ENCODE data around the gene NCKAP5L.

NCKAP5L gene

GRCh38 chr12:49791700-49792099 is 36.5 kb downstream of the NCKAP5L start (continued):
- TF ChIP-seq, protein P1, sequence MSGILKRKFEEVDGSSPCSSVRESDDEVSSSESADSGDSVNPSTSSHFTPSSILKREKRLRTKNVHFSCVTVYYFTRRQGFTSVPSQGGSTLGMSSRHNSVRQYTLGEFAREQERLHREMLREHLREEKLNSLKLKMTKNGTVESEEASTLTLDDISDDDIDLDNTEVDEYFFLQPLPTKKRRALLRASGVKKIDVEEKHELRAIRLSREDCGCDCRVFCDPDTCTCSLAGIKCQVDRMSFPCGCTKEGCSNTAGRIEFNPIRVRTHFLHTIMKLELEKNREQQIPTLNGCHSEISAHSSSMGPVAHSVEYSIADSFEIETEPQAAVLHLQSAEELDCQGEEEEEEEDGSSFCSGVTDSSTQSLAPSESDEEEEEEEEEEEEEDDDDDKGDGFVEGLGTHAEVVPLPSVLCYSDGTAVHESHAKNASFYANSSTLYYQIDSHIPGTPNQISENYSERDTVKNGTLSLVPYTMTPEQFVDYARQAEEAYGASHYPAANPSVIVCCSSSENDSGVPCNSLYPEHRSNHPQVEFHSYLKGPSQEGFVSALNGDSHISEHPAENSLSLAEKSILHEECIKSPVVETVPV (CRISPR knock-in tag; IDR thresholded peaks at IDR 0.05), result no peak
- no peak for TF ChIP-seq BACH2 (CRISPR knock-in tag; IDR thresholded peaks at IDR 0.05; ENCODE audit: borderline replicate concordance)
- no peak for TF ChIP-seq ZNF565 (CRISPR knock-in tag; conservative IDR thresholded peaks at IDR 0.05; ENCODE audit: low read depth)

DNA sequence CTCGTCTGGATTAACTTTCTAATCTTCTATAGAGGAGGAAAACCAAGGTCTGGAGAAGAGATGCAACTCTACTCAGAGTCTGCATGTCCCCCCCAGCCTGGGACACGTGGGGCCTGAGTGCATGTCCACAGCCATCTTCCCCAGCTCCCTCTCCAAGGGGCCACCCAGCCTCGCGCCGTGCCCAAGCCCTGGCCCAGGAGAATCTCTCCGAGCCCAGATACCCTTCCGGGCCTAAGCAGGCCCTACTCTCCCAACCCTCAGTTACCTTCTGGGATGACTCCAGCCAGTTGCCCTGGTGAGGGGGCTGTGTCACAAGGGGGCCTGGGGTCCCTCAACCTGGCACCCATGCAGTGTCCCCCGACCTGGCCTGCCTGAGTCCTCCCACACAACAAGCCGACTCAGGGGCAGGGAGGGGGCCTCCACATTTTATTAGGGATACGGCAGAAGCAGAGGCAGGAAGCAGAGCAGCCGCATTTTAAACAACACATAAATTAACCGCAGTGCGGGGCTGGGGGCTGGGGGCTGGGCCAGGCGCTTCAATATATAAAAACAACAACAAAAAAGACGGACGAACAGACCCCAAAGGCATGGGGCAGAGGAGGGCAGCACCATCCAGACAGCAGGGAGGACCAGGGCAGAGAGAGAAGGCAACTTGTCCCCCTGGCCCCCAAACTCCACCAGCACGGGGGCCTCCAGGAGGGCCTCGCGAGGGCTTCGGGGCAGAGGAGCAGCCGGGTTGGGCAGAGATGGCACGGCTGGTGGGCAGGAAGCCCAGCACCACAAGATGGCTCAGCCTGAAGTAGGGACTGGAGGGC is 37.3 kb downstream of the NCKAP5L start:
- ATAC-seq, result no peak
- TF ChIP-seq ZNF565 (CRISPR knock-in tag; conservative IDR thresholded peaks at IDR 0.05; ENCODE audit: low read depth) (no peak), TCF4 (CRISPR knock-in tag; IDR thresholded peaks at IDR 0.05; ENCODE audit: borderline replicate concordance) (no peak), ZNF70 (CRISPR knock-in tag; IDR thresholded peaks at IDR 0.05) (no peak), PPARA (CRISPR knock-in tag; IDR thresholded peaks at IDR 0.05; ENCODE audit: borderline replicate concordance) (no peak), GLIS3 (CRISPR knock-in tag; IDR thresholded peaks at IDR 0.05) (no peak), OSR1 (CRISPR knock-in tag; IDR thresholded peaks at IDR 0.05) (no peak), SNAI2 (CRISPR knock-in tag; IDR thresholded peaks at IDR 0.05) (no peak), TSHZ2 (CRISPR knock-in tag; IDR thresholded peaks at IDR 0.05) (no peak), CSDC2 (CRISPR knock-in tag; IDR thresholded peaks at IDR 0.05) (no peak), ARNTL (CRISPR knock-in tag; IDR thresholded peaks at IDR 0.05; ENCODE audit: borderline replicate concordance, low read depth) (no peak), PATZ1 (CRISPR knock-in tag; IDR thresholded peaks at IDR 0.05; ENCODE audit: borderline replicate concordance) (no peak), POU6F1 (CRISPR knock-in tag; IDR thresholded peaks at IDR 0.05; ENCODE audit: borderline replicate concordance, low read depth) (no peak), CREB5 (CRISPR knock-in tag; IDR thresholded peaks at IDR 0.05; ENCODE audit: low read depth) (no peak), ISL1 (CRISPR knock-in tag; IDR thresholded peaks at IDR 0.05) (no peak), ZFP3 (CRISPR knock-in tag; IDR thresholded peaks at IDR 0.05) (no peak), TOX (CRISPR knock-in tag; IDR thresholded peaks at IDR 0.05; ENCODE audit: borderline replicate concordance) (no peak), ZFP30 (CRISPR knock-in tag; IDR thresholded peaks at IDR 0.05) (no peak), BACH2 (CRISPR knock-in tag; IDR thresholded peaks at IDR 0.05; ENCODE audit: borderline replicate concordance) (no peak)
- TF ChIP-seq, protein P1 (CRISPR knock-in tag; IDR thresholded peaks at IDR 0.05), result no peak
